Natural killer cell (primary cell): ENCODE measurements around the gene APBA1. TPM values are rescaled to one million over a fixed set of nuclear protein-coding genes. Genes with fewer than 3 reads are reported as not detected.

Experiments
- ATAC-seq, 3 donors: fragments of 150-1000 bp in 2 of 3; fragments of 200-7000 bp in 1 of 3; cut with Tn5 transposase; 1 replicate in 1 of 3; 2 replicates in 2 of 3; pipeline ENCODE4 v1.10.0; 2021; ENCODE audit warnings: mild to moderate bottlenecking in 2 of 3, moderate library complexity in 2 of 3
- DNase-seq, 2 donors: peaks; one replicate each; pipeline versions ENCODE4 v3.0.0 to v3.0.0-alpha.2; 2013 to 2021; ENCODE audit warnings: mixed read lengths in 1 of 2
- H3K27ac ChIP-seq: one replicate; pipeline ENCODE4 v1.5.1; 2013; ENCODE audit warnings: mild to moderate bottlenecking, low read length
- H3K27me3 ChIP-seq: one replicate; pipeline ENCODE4 v1.6.1; 2013; ENCODE audit warnings: low read length; ENCODE audit not compliant: control insufficient read depth, insufficient read depth
- H3K36me3 ChIP-seq: one replicate; pipeline ENCODE4 v1.6.1; 2013; ENCODE audit warnings: low read length; ENCODE audit not compliant: control insufficient read depth, insufficient read depth
- H3K4me1 ChIP-seq: one replicate; pipeline ENCODE4 v1.6.1; 2013; ENCODE audit warnings: low read length; ENCODE audit not compliant: control insufficient read depth, insufficient read depth
- H3K4me3 ChIP-seq: one replicate; pipeline ENCODE4 v1.5.1; 2013; ENCODE audit warnings: low read length
- H3K9me3 ChIP-seq: one replicate; pipeline ENCODE4 v1.6.1; 2013; ENCODE audit warnings: low read length; ENCODE audit not compliant: control insufficient read depth, insufficient read depth
- H3K27ac Mint-ChIP-seq, 2 donors: one replicate each; pipeline ENCODE4 v1.8.0; 2022; ENCODE audit warnings: mild to moderate bottlenecking in 2 of 2, mixed read lengths in 2 of 2, moderate library complexity in 1 of 2
- H3K27me3 Mint-ChIP-seq, 2 donors: one replicate each; pipeline ENCODE4 v1.8.0; 2022; ENCODE audit warnings: low read depth in 2 of 2, mixed read lengths in 2 of 2
- H3K36me3 Mint-ChIP-seq: one replicate; pipeline ENCODE4 v1.8.0; 2022; ENCODE audit warnings: mixed read lengths
- H3K4me1 Mint-ChIP-seq, 2 donors: one replicate each; pipeline ENCODE4 v1.8.0; 2022; ENCODE audit warnings: mixed read lengths in 2 of 2
- H3K4me3 Mint-ChIP-seq: one replicate; pipeline ENCODE4 v1.8.0; 2022; ENCODE audit warnings: mild to moderate bottlenecking, moderate library complexity, mixed read lengths
- H3K9me3 Mint-ChIP-seq, 2 donors: one replicate each; pipeline ENCODE4 v1.8.0; 2022; ENCODE audit warnings: mixed read lengths in 2 of 2
- WGBS: methylation state at CpG from one replicate; pipeline ENCODE4 v1.1.7; 2013; ENCODE audit warnings: missing lambda C conversion rate; ENCODE audit not compliant: insufficient coverage; 5-methylcytosine and 5-hydroxymethylcytosine counted together
- intact Hi-C: fragments of 100-400 bp; cut with micrococcal nuclease; formaldehyde crosslinking; loops from one replicate; pipeline ENCODE4 v1.14.2; 2022
- total RNA-seq, 4 donors: library from RNA; stranded (reverse); fragments of 120-200 nt in 1 of 4; gene quantifications; one replicate each; pipeline versions ENCODE4 v1.2.3 to v1.2.4, GENCODE V29; 2013 to 2022
- TF ChIP-seq, protein P1 (sequence below): fragments of 200-600 bp; IDR thresholded peaks from one replicate; pipeline ENCODE4 v1.8.0; 2022; ENCODE audit warnings: antibody characterized with exemption

APBA1 gene
- total RNA-seq, 3 donors from 2014 or later (not counting 1 experiment from before 2014, with no cell fraction given), result 0.11 to 0.31 (median 0.13) TPM

DNA sequence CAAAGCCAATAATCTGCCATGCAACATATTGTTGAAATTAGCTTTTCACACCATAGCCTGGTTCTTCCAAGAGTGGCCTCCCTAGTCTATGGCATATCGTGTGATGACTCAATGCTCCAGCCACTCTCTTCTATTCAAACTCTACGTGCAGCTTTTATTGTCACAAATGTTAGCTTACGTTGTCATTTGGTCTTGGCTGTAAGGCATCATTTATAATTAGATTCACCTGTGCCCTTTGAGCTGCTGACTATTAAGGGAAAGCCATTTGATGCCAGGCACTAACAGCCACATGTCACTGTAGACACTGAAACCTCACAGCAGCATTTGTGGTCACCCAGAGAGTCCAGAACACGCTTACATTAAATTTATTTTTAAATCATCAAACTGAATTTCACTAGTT lies 66.8 kb downstream of the APBA1 start:
- no peaks in the 10 kb centered on the region for H3K36me3 ChIP-seq
- intact Hi-C loops, result no loop called here
- H3K27ac Mint-ChIP-seq, result no peak overlapping the region
- H3K4me3 ChIP-seq, result no peak overlapping the region
- H3K27ac ChIP-seq, result no peak overlapping the region
- H3K36me3 Mint-ChIP-seq, result no peaks in the 10 kb centered on the region
- 81% methylated on average over 3 of the region's 4 CpGs for WGBS
- H3K9me3 Mint-ChIP-seq, result peaks cover 7 to 8% of the 10 kb centered on the region in 2 donors
- no peaks in the 10 kb centered on the region for H3K27me3 ChIP-seq
- H3K4me1 Mint-ChIP-seq, result no peaks in the 10 kb centered on the region
- TF ChIP-seq, protein P1, sequence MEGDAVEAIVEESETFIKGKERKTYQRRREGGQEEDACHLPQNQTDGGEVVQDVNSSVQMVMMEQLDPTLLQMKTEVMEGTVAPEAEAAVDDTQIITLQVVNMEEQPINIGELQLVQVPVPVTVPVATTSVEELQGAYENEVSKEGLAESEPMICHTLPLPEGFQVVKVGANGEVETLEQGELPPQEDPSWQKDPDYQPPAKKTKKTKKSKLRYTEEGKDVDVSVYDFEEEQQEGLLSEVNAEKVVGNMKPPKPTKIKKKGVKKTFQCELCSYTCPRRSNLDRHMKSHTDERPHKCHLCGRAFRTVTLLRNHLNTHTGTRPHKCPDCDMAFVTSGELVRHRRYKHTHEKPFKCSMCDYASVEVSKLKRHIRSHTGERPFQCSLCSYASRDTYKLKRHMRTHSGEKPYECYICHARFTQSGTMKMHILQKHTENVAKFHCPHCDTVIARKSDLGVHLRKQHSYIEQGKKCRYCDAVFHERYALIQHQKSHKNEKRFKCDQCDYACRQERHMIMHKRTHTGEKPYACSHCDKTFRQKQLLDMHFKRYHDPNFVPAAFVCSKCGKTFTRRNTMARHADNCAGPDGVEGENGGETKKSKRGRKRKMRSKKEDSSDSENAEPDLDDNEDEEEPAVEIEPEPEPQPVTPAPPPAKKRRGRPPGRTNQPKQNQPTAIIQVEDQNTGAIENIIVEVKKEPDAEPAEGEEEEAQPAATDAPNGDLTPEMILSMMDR, result no peak
- H3K4me1 ChIP-seq, result no peaks in the 10 kb centered on the region
- ATAC-seq (no peak), DNase-seq (no peak)
- no peak overlapping the region for H3K4me3 Mint-ChIP-seq
- H3K9me3 ChIP-seq, result no peaks in the 10 kb centered on the region
- H3K27me3 Mint-ChIP-seq, result peaks cover 11 to 13% of the 10 kb centered on the region in 2 donors

DNA sequence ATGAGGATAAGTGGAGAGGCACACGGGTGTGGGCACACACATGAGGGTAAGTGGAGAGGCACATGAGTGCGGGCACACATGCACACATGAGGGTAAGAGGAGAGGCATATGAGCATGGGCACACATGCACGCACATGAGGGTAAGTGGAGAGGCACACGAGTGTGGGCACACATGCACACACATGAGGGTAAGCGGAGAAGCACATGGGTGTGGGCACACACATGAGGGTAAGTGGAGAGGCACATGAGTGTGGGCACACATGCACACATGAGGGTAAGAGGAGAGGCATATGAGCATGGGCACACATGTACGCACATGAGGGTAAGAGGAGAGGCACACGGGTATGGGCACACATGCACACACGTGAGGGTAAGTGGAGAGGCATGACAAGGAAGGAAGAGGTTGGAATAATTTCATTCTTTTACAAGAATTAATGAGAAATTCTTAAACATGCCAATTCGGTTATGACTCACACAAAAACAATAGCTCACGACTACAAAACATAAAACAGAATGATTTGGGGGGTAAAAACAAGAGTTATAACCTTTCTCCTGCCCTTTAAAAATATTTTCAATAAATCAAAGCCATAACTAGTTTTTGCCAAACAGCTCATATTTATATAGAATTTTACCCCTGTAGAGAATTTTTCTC lies 67.5 kb downstream of the APBA1 start:
- Mint-ChIP-seq H3K4me3 (no peak overlapping the region), H3K9me3 (peaks cover 7 to 8% of the 10 kb centered on the region in 2 donors), H3K36me3 (no peaks in the 10 kb centered on the region), H3K27ac (no peak overlapping the region), H3K27me3 (peaks cover 11% of the 10 kb centered on the region in 2 donors), H3K4me1 (no peaks in the 10 kb centered on the region)
- Histone ChIP-seq H3K9me3 (no peaks in the 10 kb centered on the region), H3K4me3 (no peak overlapping the region), H3K27me3 (no peaks in the 10 kb centered on the region), H3K36me3 (no peaks in the 10 kb centered on the region), H3K4me1 (no peaks in the 10 kb centered on the region), H3K27ac (no peak overlapping the region)
- intact Hi-C loops, result no loop called here
- TF ChIP-seq, protein P1, result no peak
- 88% methylated on average over 8 of the region's 10 CpGs for WGBS
- ATAC-seq (no peak), DNase-seq (no peak)

DNA sequence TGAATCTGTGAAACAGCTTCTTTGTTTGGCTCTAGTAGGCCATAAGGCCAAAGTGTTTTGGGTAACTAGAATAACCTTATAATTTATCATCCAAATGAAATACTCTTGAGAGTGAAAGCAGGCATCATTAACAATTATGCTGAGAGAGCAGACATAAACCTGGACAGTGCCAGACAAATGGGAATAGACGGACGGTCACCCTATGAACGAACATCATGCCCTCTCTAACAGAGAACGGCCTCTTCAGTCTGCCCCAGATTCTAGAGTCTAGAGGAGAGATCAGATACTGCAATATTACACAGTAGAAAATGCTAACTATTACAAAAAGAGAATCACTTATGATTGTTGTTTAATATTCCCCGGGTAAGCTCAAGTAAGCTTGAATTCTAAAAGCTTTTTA lies 68.5 kb downstream of the APBA1 start:
- ATAC-seq (no peak), DNase-seq (no peak)
- TF ChIP-seq, protein P1, result no peak
- 91% methylated on average over 3 of the region's 5 CpGs for WGBS
- Histone ChIP-seq H3K36me3 (no peaks in the 10 kb centered on the region), H3K9me3 (no peaks in the 10 kb centered on the region), H3K4me1 (no peaks in the 10 kb centered on the region), H3K4me3 (no peak overlapping the region), H3K27me3 (no peaks in the 10 kb centered on the region), H3K27ac (no peak overlapping the region)
- Mint-ChIP-seq H3K4me1 (no peaks in the 10 kb centered on the region), H3K36me3 (no peaks in the 10 kb centered on the region), H3K9me3 (peaks cover 7 to 8% of the 10 kb centered on the region in 2 donors), H3K27me3 (peaks cover 11% of the 10 kb centered on the region in 2 donors), H3K4me3 (no peak overlapping the region), H3K27ac (no peak overlapping the region)
- intact Hi-C loops, result no loop called here

DNA sequence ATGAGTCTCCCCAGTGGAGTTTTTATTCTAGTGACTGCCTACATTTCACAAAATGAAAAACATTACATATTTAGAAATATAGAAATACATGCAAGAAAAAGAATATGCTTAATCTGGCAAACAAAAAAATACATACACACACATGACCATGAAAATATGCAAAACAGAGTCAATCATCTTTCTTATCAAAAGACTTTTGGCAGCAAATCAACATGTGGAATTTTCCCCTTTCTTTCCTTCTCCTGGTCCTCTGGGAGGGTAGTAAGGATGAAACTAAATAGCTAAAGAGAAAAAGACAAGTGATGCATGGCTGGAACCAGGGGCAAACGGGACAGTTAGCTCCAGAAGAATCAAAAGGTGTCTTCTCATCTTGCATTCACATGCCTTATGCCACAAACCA lies 69.4 kb downstream of the APBA1 start:
- Mint-ChIP-seq H3K27me3 (peaks cover 11% of the 10 kb centered on the region in 2 donors), H3K9me3 (peaks cover 7 to 8% of the 10 kb centered on the region in 2 donors), H3K36me3 (no peaks in the 10 kb centered on the region), H3K4me3 (no peak overlapping the region), H3K4me1 (no peaks in the 10 kb centered on the region), H3K27ac (no peak overlapping the region)
- no peak overlapping the region for H3K4me3 ChIP-seq
- H3K27ac ChIP-seq, result no peak overlapping the region
- no peaks in the 10 kb centered on the region for H3K27me3 ChIP-seq
- no peaks in the 10 kb centered on the region for H3K9me3 ChIP-seq
- H3K36me3 ChIP-seq, result no peaks in the 10 kb centered on the region
- TF ChIP-seq, protein P1, result no peak
- 69% methylated on average over 1 of the region's 1 CpG for WGBS
- no peak for DNase-seq
- no peaks in the 10 kb centered on the region for H3K4me1 ChIP-seq
- ATAC-seq, result no peak
- intact Hi-C loops, result no loop called here
